Liver (tissue), 3 donors: ENCODE data around the gene SNX15.

Experiments
- ATF3 ChIP-seq: IDR thresholded peaks from 2 replicates; pipeline ENCODE4 v1.6.1; 2016; ENCODE audit warnings: antibody characterized with exemption
- CTCF ChIP-seq: fragments of 150-350 bp; IDR thresholded peaks from 2 replicates; pipeline ENCODE4 v1.5.1; 2017; ENCODE audit warnings: improper control_type of control experiment, low read depth, low read length; ENCODE audit not compliant: missing input control
- EGR1 ChIP-seq, 2 donors: IDR thresholded peaks; 2 replicates each; pipeline ENCODE4 v1.6.1; 2016 to 2018; ENCODE audit warnings: antibody characterized with exemption in 2 of 2, low read depth in 2 of 2
- FOXA1 ChIP-seq: IDR thresholded peaks from 2 replicates; pipeline ENCODE4 v1.6.1; 2016; ENCODE audit warnings: antibody characterized with exemption
- JUND ChIP-seq, 2 donors: IDR thresholded peaks; 2 replicates each; pipeline ENCODE4 v1.6.1; 2016; ENCODE audit warnings: antibody characterized with exemption in 2 of 2
- RAD21 ChIP-seq, 2 donors: IDR thresholded peaks; 2 replicates each; pipeline ENCODE4 v1.6.1; 2016; ENCODE audit warnings: antibody characterized with exemption in 2 of 2, mild to moderate bottlenecking in 2 of 2
- REST ChIP-seq: IDR thresholded peaks from 2 replicates; pipeline ENCODE4 v1.6.1; 2016; ENCODE audit warnings: antibody characterized with exemption, mild to moderate bottlenecking
- SP1 ChIP-seq: IDR thresholded peaks from 2 replicates; pipeline ENCODE4 v1.6.1; 2018; ENCODE audit warnings: antibody characterized with exemption, mild to moderate bottlenecking
- TAF1 ChIP-seq: conservative IDR thresholded peaks from 2 replicates; pipeline ENCODE4 v1.6.1; 2016; ENCODE audit warnings: antibody characterized with exemption, mild to moderate bottlenecking
- YY1 ChIP-seq: IDR thresholded peaks from 2 replicates; pipeline ENCODE4 v1.6.1; 2016; ENCODE audit warnings: antibody characterized with exemption, mild to moderate bottlenecking
- TF ChIP-seq, protein P1 (sequence below): IDR thresholded peaks from 2 replicates; pipeline ENCODE4 v1.6.1; 2016; ENCODE audit warnings: antibody characterized with exemption
- donor health status: healthy.
- donor health status: healthy.

- no peak for TF ChIP-seq CTCF
- no peak for TF ChIP-seq ATF3
- no peak for TF ChIP-seq FOXA1
- no peak for TF ChIP-seq REST
- no peak for TF ChIP-seq SP1
- TF ChIP-seq EGR1 (IDR thresholded peaks at IDR 0.05; ENCODE audit: low read depth in 2 of 2), result no peak
- no peak for TF ChIP-seq RAD21 (IDR thresholded peaks at IDR 0.05)
- TF ChIP-seq, protein P1, sequence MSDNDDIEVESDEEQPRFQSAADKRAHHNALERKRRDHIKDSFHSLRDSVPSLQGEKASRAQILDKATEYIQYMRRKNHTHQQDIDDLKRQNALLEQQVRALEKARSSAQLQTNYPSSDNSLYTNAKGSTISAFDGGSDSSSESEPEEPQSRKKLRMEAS, result no peak
- TF ChIP-seq JUND (IDR thresholded peaks at IDR 0.05), result no peak
- no peak for TF ChIP-seq TAF1
- TF ChIP-seq YY1, result no peak
Measured at GRCh38 chr11:65051398-65051858, 24.2 kb downstream of the SNX15 start.
